HepG2 (cell line): ENCODE data around the gene CDKN1A. TPM values are rescaled to one million over a fixed set of nuclear protein-coding genes. Genes with fewer than 3 reads are reported as not detected.

ENCODE experiments used
- ARID5B ChIP-seq: IDR thresholded peaks from 2 replicates; pipeline ENCODE4 v1.4.0; 2020; ENCODE audit warnings: mild to moderate bottlenecking, missing genetic modification reagents
- ATF5 ChIP-seq: sonication (generic); formaldehyde crosslinking; IDR thresholded peaks from 2 replicates; pipeline ENCODE4 v1.4.0; 2020; ENCODE audit warnings: mild to moderate bottlenecking, low read depth, missing genetic modification reagents
- CBFB ChIP-seq: sonication (generic); formaldehyde crosslinking; IDR thresholded peaks from 2 replicates; pipeline ENCODE4 v1.4.0; 2020; ENCODE audit warnings: missing genetic modification reagents
- GATA4 ChIP-seq: sonication (generic); IDR thresholded peaks from 2 replicates; pipeline ENCODE4 v1.6.1; 2016; ENCODE audit warnings: antibody characterized with exemption, low read depth, borderline replicate concordance
- MEF2D ChIP-seq: sonication (generic); formaldehyde crosslinking; IDR thresholded peaks from 2 replicates; pipeline ENCODE4 v1.5.1; 2020; ENCODE audit warnings: mild to moderate bottlenecking, missing genetic modification reagents
- MYC ChIP-seq: sonication (generic); formaldehyde crosslinking; IDR thresholded peaks from 2 replicates; pipeline ENCODE4 v1.9.0; 2021; ENCODE audit warnings: missing genetic modification reagents, borderline replicate concordance
- PHF20 ChIP-seq: sonication (generic); formaldehyde crosslinking; IDR thresholded peaks from 2 replicates; pipeline ENCODE4 v1.5.0; 2020; ENCODE audit warnings: mild to moderate bottlenecking, missing genetic modification reagents
- PHF21A ChIP-seq: sonication (generic); formaldehyde crosslinking; IDR thresholded peaks from 2 replicates; pipeline ENCODE4 v1.5.0; 2020; ENCODE audit warnings: mild to moderate bottlenecking, missing genetic modification reagents
- PLRG1 ChIP-seq: fragments of 450-650 bp; conservative IDR thresholded peaks from 2 replicates; pipeline ENCODE4 v1.6.1; 2016
- RORA ChIP-seq: sonication (generic); formaldehyde crosslinking; IDR thresholded peaks from 2 replicates; pipeline ENCODE4 v1.5.0; 2020; ENCODE audit warnings: mild to moderate bottlenecking, missing genetic modification reagents, moderate library complexity
- THAP8 ChIP-seq: sonication (generic); formaldehyde crosslinking; IDR thresholded peaks from 2 replicates; pipeline ENCODE4 v1.5.1; 2020; ENCODE audit warnings: missing genetic modification reagents, mild to moderate bottlenecking, borderline replicate concordance
- YEATS2 ChIP-seq: sonication (generic); formaldehyde crosslinking; IDR thresholded peaks from 2 replicates; pipeline ENCODE4 v1.4.0; 2020; ENCODE audit warnings: missing genetic modification reagents, borderline replicate concordance
- ZBTB21 ChIP-seq: sonication (generic); formaldehyde crosslinking; IDR thresholded peaks from 2 replicates; pipeline ENCODE4 v1.4.0; 2020; ENCODE audit warnings: missing genetic modification reagents
- ZBTB49 ChIP-seq: sonication (generic); formaldehyde crosslinking; IDR thresholded peaks from 2 replicates; pipeline ENCODE4 v1.4.0; 2020; ENCODE audit warnings: missing genetic modification reagents, borderline replicate concordance
- ZNF30 ChIP-seq: sonication (generic); formaldehyde crosslinking; IDR thresholded peaks from 2 replicates; pipeline ENCODE4 v1.5.0; 2020; ENCODE audit warnings: mild to moderate bottlenecking, missing genetic modification reagents
- ZNF326 ChIP-seq: sonication (generic); formaldehyde crosslinking; IDR thresholded peaks from 2 replicates; pipeline ENCODE4 v1.4.0; 2020; ENCODE audit warnings: missing genetic modification reagents, borderline replicate concordance
- ZNF737 ChIP-seq: sonication (generic); formaldehyde crosslinking; IDR thresholded peaks from 2 replicates; pipeline ENCODE4 v1.5.0; 2020; ENCODE audit warnings: missing genetic modification reagents, mild to moderate bottlenecking, borderline replicate concordance
- ZNF790 ChIP-seq: sonication (generic); formaldehyde crosslinking; IDR thresholded peaks from 2 replicates; pipeline ENCODE4 v1.8.0; 2022; ENCODE audit warnings: missing genetic modification reagents, mild to moderate bottlenecking, borderline replicate concordance
- polyA plus RNA-seq, 8 experiments: library from polyadenylated mRNA; depleted of rRNA in 3 of 8; stranded (reverse) in 7 of 8; unstranded in 1 of 8; fragments of >200 nt; fragmentation: Illumina TruSeq in 4 of 8; extraction: Trizol in 4 of 8; gene quantifications; 2 replicates each; pipeline versions ENCODE4 v1.2.1 to v1.2.3, GENCODE V29; 2011 to 2016; ENCODE audit warnings: low read depth in 4 of 8, missing spikeins in 1 of 8, mixed read lengths in 1 of 8; ENCODE audit not compliant: insufficient read depth in 1 of 8
- total RNA-seq, 5 experiments: library from RNA; depleted of rRNA; stranded (reverse); fragments of >200 nt; fragmentation: Illumina TruSeq; extraction: Trizol; gene quantifications; 2 replicates each; pipeline ENCODE4 v1.2.3, GENCODE V29; 2016; ENCODE audit warnings: low read depth in 1 of 5

The CDKN1A gene
- total and polyA plus RNA-seq, 2 of the 13 experiments (the other 11 are each of a cell fraction or from before 2014, with no cell fraction given): 60.7 to 92.1 TPM

GRCh38 chr6:36683656-36684446, 5.3 kb downstream of the CDKN1A start (continued):
- peak; percentile 85 for TF ChIP-seq ARID5B
- TF ChIP-seq GATA4: peak; percentile 97
- no peak for TF ChIP-seq ATF5 (CRISPR knock-in tag)
- no peak for TF ChIP-seq ZNF737 (CRISPR knock-in tag)
- TF ChIP-seq MYC: peak; percentile 48; the same call in 1 of the 2 replicates
- 0 out of 2 replicates have a peak, but pooled peaks have one; percentile 22 for TF ChIP-seq ZBTB21 (CRISPR knock-in tag)
- 0 out of 2 replicates have a peak, but pooled peaks have one; percentile 45 for TF ChIP-seq PHF21A (CRISPR knock-in tag)
- TF ChIP-seq CBFB (CRISPR knock-in tag): peak; percentile 88
- no peak for TF ChIP-seq ZNF790 (CRISPR knock-in tag)
- TF ChIP-seq PHF20: 0 out of 2 replicates have a peak, but pooled peaks have one; percentile 37
- TF ChIP-seq ZBTB49 (CRISPR knock-in tag): peak; percentile 66; the same call in 1 of the 2 replicates
- TF ChIP-seq THAP8 (CRISPR knock-in tag): no peak
- TF ChIP-seq MEF2D (CRISPR knock-in tag): 0 out of 2 replicates have a peak, but pooled peaks have one; percentile 55
- TF ChIP-seq YEATS2 (CRISPR knock-in tag): peak; percentile 67
- TF ChIP-seq ZNF326 (CRISPR knock-in tag): 0 out of 2 replicates have a peak, but pooled peaks have one; percentile 14
- peak; percentile 86 for TF ChIP-seq ZNF30 (CRISPR knock-in tag)
- no peak for TF ChIP-seq PLRG1
- TF ChIP-seq RORA (CRISPR knock-in tag): no peak
